ENCODE measurements around the gene PRR5L.

DNA sequence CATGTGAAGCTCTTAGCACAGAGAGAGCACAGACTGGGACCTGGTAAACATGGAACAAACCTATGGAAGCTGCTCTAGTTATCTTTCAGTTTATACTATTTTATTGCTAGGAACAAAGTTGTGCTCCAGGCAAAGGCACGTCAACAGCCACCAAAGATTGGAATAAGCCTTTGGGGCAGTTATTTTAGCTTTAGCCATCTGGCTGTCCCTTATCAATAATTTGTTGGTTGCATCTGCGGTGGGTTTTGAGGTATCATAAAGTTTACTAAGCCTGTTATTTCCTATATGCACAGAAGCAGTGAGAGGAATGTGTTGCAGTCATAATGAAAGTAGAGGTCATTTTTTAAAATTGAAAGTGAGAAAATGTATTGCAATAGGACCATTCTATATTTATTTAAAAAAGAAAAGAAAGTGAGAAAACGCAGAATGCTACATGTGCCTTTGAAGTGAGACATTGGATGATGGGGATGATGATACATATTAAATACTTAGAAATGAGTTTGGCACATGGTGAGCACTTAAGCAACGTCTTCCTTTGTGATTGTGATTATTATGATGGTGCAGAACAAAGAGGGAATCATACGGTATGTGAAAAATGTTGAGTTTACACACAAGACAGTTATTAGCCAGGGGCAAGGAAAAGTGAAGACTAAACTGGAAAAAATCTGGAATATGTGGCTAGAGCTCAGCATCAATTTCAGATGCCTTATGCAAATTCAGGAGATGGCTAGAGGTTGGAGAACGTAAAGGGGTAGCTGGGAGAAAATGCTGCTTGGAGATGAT, 58.3 kb downstream of the PRR5L start:
- TF ChIP-seq, protein P1, sequence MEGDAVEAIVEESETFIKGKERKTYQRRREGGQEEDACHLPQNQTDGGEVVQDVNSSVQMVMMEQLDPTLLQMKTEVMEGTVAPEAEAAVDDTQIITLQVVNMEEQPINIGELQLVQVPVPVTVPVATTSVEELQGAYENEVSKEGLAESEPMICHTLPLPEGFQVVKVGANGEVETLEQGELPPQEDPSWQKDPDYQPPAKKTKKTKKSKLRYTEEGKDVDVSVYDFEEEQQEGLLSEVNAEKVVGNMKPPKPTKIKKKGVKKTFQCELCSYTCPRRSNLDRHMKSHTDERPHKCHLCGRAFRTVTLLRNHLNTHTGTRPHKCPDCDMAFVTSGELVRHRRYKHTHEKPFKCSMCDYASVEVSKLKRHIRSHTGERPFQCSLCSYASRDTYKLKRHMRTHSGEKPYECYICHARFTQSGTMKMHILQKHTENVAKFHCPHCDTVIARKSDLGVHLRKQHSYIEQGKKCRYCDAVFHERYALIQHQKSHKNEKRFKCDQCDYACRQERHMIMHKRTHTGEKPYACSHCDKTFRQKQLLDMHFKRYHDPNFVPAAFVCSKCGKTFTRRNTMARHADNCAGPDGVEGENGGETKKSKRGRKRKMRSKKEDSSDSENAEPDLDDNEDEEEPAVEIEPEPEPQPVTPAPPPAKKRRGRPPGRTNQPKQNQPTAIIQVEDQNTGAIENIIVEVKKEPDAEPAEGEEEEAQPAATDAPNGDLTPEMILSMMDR (conservative IDR thresholded peaks at IDR 0.05 in 1 of 2, IDR thresholded peaks at IDR 0.05 in 1 of 2; ENCODE audit: extremely low read depth in 1 of 2, insufficient read depth in 1 of 2, low read depth in 1 of 2, low read length in 2 of 2) = no peak
- no peak for TF ChIP-seq EZH2 (IDR thresholded peaks at IDR 0.05; ENCODE audit: borderline replicate concordance, low read length)

Measured in mammary epithelial cell (primary cell).